B cell (primary cell): ENCODE results near the gene SLC9A3.

Experiments used
- CTCF ChIP-seq: fragments of 200-600 bp; IDR thresholded peaks from one replicate; pipeline ENCODE4 v1.8.0; 2022; ENCODE audit warnings: antibody characterized with exemption, mild to moderate bottlenecking
- EZH2 ChIP-seq: IDR thresholded peaks from 2 replicates; pipeline ENCODE4 v1.6.1; 2012; ENCODE audit warnings: borderline replicate concordance, low read depth, mild to moderate bottlenecking, moderate library complexity, low read length; ENCODE audit not compliant: insufficient read depth, poor library complexity, severe bottlenecking

DNA sequence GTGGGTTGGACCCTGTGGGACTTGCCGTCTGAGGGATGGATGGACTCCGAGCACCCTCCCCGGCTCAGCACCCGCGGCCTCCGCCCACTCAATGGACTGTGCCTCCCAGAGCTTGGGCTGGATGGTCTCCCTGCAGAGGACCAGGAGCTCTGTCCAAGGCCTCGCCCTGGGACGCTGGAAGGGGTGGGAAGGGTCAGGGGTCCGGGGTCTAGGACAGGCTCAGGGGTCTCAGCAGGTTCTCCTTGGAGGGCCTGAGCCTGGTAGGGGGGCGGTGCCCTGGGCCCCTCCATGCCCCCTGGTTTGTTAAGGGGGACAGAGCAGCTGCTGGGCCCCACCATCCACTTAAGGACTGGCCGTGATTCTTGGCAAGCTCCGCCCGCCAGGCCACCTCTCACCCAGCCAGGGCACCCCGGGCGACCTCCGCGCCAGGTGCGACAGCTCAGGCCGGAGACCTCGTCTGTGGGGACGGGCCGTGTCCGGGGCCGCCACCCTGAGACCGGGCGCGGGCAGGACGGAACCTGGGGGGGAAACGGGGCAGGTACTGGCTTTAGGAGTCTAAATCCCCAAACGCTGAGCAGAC lies 52.1 kb downstream of the SLC9A3 start:
- TF ChIP-seq CTCF (no peak), EZH2 (no peak)
